HG03039 (cell line): ENCODE results near the gene XIST.
"Not testable (repeated sequence)": the region's sequence is repeated elsewhere in the genome, so short reads cannot be mapped to it uniquely, and the experiment has no call there.

Source experiments
- ATAC-seq: cut with Tn5 transposase; IDR thresholded peaks from one replicate; pipeline ENCODE4 v1.9.1; 2021; ENCODE audit warnings: mild to moderate bottlenecking, moderate library complexity; ENCODE audit not compliant: unreplicated experiment

Gene XIST

GRCh38 chrX:73817393-73818199 is 34.9 kb downstream of the XIST start:
- ATAC-seq = no peak

GRCh38 chrX:73812256-73812655 is 40.3 kb downstream of the XIST start:
- no peak for ATAC-seq

GRCh38 chrX:73804109-73804508 is 48.4 kb downstream of the XIST start:
- ATAC-seq = not testable (repeated sequence)

GRCh38 chrX:73799888-73800287 is 52.6 kb downstream of the XIST start:
- ATAC-seq = no peak

- ATAC-seq = not testable (repeated sequence)
Measured at GRCh38 chrX:73792511-73792910, 60.0 kb downstream of the XIST start.

GRCh38 chrX:73785493-73785892 is 67.0 kb downstream of the XIST start:
- ATAC-seq = no peak
